SU-DHL-6 (cell line): Measurements from ENCODE around the gene PCK2.

Experiments used
- H2AFZ ChIP-seq: fragments of 200-600 bp; sonication (generic); 2 replicates; pipeline ENCODE4 v1.6.1; 2014; ENCODE audit warnings: low read depth, mild to moderate bottlenecking, moderate library complexity, mixed read lengths, antibody characterized with exemption, low read length; ENCODE audit not compliant: severe bottlenecking
- H3F3A ChIP-seq: fragments of 200-600 bp; shearing (Covaris generic); 2 replicates; pipeline ENCODE4 v1.6.0; 2016; ENCODE audit warnings: antibody characterized with exemption, mild to moderate bottlenecking; ENCODE audit not compliant: insufficient read depth
- H3K27ac ChIP-seq: fragments of 200-600 bp; sonication (generic); 2 replicates; pipeline ENCODE4 v1.5.1; 2016; ENCODE audit warnings: low read depth, mild to moderate bottlenecking, low read length, moderate library complexity, mixed read lengths
- H3K27me3 ChIP-seq: fragments of 200-600 bp; sonication (generic), shearing (Covaris generic); 2 replicates; pipeline ENCODE4 v1.6.0; 2014; ENCODE audit warnings: mild to moderate bottlenecking, low read length
- H3K36me3 ChIP-seq: fragments of 200-600 bp; sonication (generic); 2 replicates; pipeline ENCODE4 v1.6.1; 2014; ENCODE audit warnings: mild to moderate bottlenecking, low read length, mixed read lengths
- H3K4me2 ChIP-seq: fragments of 300-600, 200-600 bp; shearing (Covaris generic), sonication (generic); 2 replicates; pipeline ENCODE4 v1.6.0; 2014; ENCODE audit warnings: low read length, low read depth, mild to moderate bottlenecking; ENCODE audit not compliant: poor library complexity, severe bottlenecking
- H3K4me3 ChIP-seq: fragments of 200-600 bp; sonication (generic); 2 replicates; pipeline ENCODE4 v1.5.1; 2014; ENCODE audit warnings: antibody characterized with exemption, low read length, mild to moderate bottlenecking, mixed read lengths; ENCODE audit not compliant: insufficient read depth, poor library complexity, severe bottlenecking
- H3K79me2 ChIP-seq: fragments of 200-600 bp; sonication (generic); 2 replicates; pipeline ENCODE4 v1.6.1; 2014; ENCODE audit warnings: mild to moderate bottlenecking, low read length, moderate library complexity; ENCODE audit not compliant: insufficient read depth
- H3K9ac ChIP-seq: fragments of 200-600 bp; sonication (generic); 2 replicates; pipeline ENCODE4 v1.7.0; 2014; ENCODE audit warnings: mild to moderate bottlenecking, low read length
- H3K9me2 ChIP-seq: fragments of 200-600 bp; sonication (generic); replicated peaks from 2 replicates; pipeline ENCODE4 v1.6.1; 2014; ENCODE audit warnings: low read length; ENCODE audit not compliant: insufficient read depth
- H3K9me3 ChIP-seq: fragments of 200-600 bp; sonication (generic); 2 replicates; pipeline ENCODE4 v1.6.1; 2014; ENCODE audit warnings: low read length, mixed read lengths; ENCODE audit not compliant: insufficient read depth
- H4K20me1 ChIP-seq: fragments of 200-600 bp; sonication (generic); 2 replicates; pipeline ENCODE4 v1.6.1; 2014; ENCODE audit warnings: low read depth, mild to moderate bottlenecking, antibody characterized with exemption, low read length, moderate library complexity, mixed read lengths
- EZH2phosphoT487 ChIP-seq: fragments of 200-600 bp; sonication (generic), shearing (Covaris generic); conservative IDR thresholded peaks from 2 replicates; pipeline ENCODE4 v1.6.1; 2018; ENCODE audit warnings: mild to moderate bottlenecking, antibody characterized with exemption, low read length, moderate library complexity, mixed read lengths
- TF ChIP-seq, protein P1 (sequence below): fragments of 200-600 bp; sonication (generic); IDR thresholded peaks from one replicate; pipeline ENCODE4 v1.5.1; 2017; ENCODE audit warnings: antibody characterized with exemption, mild to moderate bottlenecking, low read length, moderate library complexity; ENCODE audit not compliant: insufficient read depth, poor library complexity, severe bottlenecking

Gene PCK2

DNA sequence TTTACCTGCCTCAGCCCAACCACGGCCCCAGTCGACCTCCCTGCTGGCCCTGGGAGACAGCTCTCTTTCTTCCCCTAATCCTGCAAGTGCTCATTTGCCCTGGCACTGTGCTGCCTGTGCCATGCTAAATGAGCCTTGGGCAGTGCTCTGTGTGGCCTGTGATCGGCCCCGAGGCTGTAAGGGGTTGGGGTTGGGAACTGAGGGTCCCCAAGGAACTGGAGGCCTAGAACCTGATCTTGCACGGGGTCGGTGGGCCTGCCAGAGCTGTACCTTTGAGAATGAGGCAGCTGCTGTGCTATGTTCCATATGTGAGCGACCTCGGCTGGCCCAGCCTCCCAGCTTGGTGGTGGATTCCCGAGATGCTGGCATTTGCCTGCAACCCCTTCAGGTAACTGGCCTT, 56.0 kb downstream of the PCK2 start:
- TF ChIP-seq, protein P1, sequence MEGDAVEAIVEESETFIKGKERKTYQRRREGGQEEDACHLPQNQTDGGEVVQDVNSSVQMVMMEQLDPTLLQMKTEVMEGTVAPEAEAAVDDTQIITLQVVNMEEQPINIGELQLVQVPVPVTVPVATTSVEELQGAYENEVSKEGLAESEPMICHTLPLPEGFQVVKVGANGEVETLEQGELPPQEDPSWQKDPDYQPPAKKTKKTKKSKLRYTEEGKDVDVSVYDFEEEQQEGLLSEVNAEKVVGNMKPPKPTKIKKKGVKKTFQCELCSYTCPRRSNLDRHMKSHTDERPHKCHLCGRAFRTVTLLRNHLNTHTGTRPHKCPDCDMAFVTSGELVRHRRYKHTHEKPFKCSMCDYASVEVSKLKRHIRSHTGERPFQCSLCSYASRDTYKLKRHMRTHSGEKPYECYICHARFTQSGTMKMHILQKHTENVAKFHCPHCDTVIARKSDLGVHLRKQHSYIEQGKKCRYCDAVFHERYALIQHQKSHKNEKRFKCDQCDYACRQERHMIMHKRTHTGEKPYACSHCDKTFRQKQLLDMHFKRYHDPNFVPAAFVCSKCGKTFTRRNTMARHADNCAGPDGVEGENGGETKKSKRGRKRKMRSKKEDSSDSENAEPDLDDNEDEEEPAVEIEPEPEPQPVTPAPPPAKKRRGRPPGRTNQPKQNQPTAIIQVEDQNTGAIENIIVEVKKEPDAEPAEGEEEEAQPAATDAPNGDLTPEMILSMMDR: no peak
- TF ChIP-seq EZH2phosphoT487: no peak
- Histone ChIP-seq H2AFZ (no peak overlapping the region), H3K9me2 (no peaks in the 10 kb centered on the region), H3K4me3 (no peak overlapping the region), H3K9me3 (no peaks in the 10 kb centered on the region), H3K79me2 (peaks cover 26% of the 10 kb centered on the region), H3K9ac (no peak overlapping the region), H3K27me3 (no peaks in the 10 kb centered on the region), H3F3A (0 out of 2 replicates have a peak, but pooled peaks cover 3% of the 10 kb centered on the region), H4K20me1 (no peaks in the 10 kb centered on the region), H3K36me3 (no peaks in the 10 kb centered on the region), H3K27ac (no peak overlapping the region), H3K4me2 (no peak overlapping the region)

DNA sequence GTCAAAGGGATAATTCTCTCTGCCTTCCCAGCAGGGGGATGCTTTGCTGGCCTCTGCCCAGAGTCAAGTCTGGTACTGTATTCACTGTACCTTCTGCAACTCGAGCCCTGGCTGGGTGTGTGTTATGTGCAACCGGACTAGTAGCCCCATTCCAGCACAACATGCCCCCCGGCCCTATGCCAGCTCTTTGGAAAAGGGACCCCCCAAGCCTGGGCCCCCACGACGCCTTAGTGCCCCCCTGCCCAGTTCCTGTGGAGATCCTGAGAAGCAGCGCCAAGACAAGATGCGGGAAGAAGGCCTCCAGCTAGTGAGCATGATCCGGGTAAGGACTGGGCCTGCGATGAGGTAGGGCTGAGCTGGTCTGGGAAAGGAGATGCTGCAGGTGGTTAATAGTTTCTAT, 56.5 kb downstream of the PCK2 start:
- TF ChIP-seq, protein P1: no peak
- no peak for TF ChIP-seq EZH2phosphoT487
- no peak overlapping the region for H3K4me2 ChIP-seq
- H3K9me3 ChIP-seq: no peaks in the 10 kb centered on the region
- H3K27ac ChIP-seq: no peak overlapping the region
- H2AFZ ChIP-seq: no peak overlapping the region
- no peaks in the 10 kb centered on the region for H4K20me1 ChIP-seq
- H3K79me2 ChIP-seq: peaks cover 22% of the 10 kb centered on the region
- no peak overlapping the region for H3K4me3 ChIP-seq
- no peak overlapping the region for H3K9ac ChIP-seq
- 0 out of 2 replicates have a peak, but pooled peaks cover 3% of the 10 kb centered on the region for H3F3A ChIP-seq
- H3K9me2 ChIP-seq: no peaks in the 10 kb centered on the region
- H3K36me3 ChIP-seq: no peaks in the 10 kb centered on the region
- no peaks in the 10 kb centered on the region for H3K27me3 ChIP-seq

- H3K9ac ChIP-seq: no peak overlapping the region
- no peaks in the 10 kb centered on the region for H3K9me3 ChIP-seq
- H3K36me3 ChIP-seq: no peaks in the 10 kb centered on the region
- peaks cover 18% of the 10 kb centered on the region for H3K79me2 ChIP-seq
- 0 out of 2 replicates have a peak, but pooled peaks cover 3% of the 10 kb centered on the region for H3F3A ChIP-seq
- H3K9me2 ChIP-seq: no peaks in the 10 kb centered on the region
- no peaks in the 10 kb centered on the region for H4K20me1 ChIP-seq
- H3K27ac ChIP-seq: no peak overlapping the region
- no peak for TF ChIP-seq EZH2phosphoT487
- TF ChIP-seq, protein P1: no peak
- no peak overlapping the region for H3K4me3 ChIP-seq
- H3K27me3 ChIP-seq: no peaks in the 10 kb centered on the region
- H2AFZ ChIP-seq: no peak overlapping the region
- no peak overlapping the region for H3K4me2 ChIP-seq
Observed at GRCh38 chr14:24150993-24151392, 56.9 kb downstream of the PCK2 start.
